Measurements from ENCODE around the gene GARIN1A.

DNA sequence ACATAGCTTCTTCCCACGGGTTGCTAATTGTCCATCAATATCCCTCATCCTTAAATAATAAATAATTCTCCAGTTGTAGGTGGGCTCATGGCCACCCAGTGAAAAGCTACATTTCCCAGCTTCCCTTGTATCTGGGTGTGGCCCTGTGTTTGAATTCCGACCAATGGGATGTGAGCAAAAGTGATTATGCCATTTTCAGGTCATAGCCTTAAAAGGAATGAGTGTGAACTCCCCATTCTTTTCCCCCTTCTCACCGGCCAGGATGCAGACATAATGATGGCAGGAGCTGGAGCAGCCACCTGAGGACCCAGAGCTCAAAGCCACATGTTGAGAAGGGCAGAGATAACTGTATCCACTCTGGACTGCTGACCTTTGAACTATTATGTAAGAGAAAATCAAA, 36.7 kb downstream of the GARIN1A start:
- TF ChIP-seq POLR2A (IDR thresholded peaks at IDR 0.05) = no peak
- TF ChIP-seq, protein P1, sequence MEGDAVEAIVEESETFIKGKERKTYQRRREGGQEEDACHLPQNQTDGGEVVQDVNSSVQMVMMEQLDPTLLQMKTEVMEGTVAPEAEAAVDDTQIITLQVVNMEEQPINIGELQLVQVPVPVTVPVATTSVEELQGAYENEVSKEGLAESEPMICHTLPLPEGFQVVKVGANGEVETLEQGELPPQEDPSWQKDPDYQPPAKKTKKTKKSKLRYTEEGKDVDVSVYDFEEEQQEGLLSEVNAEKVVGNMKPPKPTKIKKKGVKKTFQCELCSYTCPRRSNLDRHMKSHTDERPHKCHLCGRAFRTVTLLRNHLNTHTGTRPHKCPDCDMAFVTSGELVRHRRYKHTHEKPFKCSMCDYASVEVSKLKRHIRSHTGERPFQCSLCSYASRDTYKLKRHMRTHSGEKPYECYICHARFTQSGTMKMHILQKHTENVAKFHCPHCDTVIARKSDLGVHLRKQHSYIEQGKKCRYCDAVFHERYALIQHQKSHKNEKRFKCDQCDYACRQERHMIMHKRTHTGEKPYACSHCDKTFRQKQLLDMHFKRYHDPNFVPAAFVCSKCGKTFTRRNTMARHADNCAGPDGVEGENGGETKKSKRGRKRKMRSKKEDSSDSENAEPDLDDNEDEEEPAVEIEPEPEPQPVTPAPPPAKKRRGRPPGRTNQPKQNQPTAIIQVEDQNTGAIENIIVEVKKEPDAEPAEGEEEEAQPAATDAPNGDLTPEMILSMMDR (IDR thresholded peaks at IDR 0.05) = no peak
